PC-3 (cell line): ENCODE measurements around the gene EEIG2. TPM values are rescaled to one million over a fixed set of nuclear protein-coding genes. Genes with fewer than 3 reads are reported as not detected.

Experiments
- ATAC-seq: fragments of 200-7000 bp; cut with Tn5 transposase; 2 replicates; pipeline ENCODE4 v1.9.1; 2020; ENCODE audit warnings: mild to moderate bottlenecking, moderate library complexity
- BruUV-seq: library from RNA; stranded (reverse); fragments of 400-500 nt; replicated peaks from 2 replicates; lab custom pipeline; 2021; lab: Mats Ljungman, UMichigan
- CTCF ChIA-PET: fragments of 300-600 bp; sonication (Branson Sonifier 250); formaldehyde crosslinking; loops from one replicate; lab custom pipeline; 2022; ENCODE audit warnings: antibody characterized with exemption; lab: Charles Lee
- POLR2A ChIA-PET: fragments of 300-600 bp; sonication (Branson Sonifier 250); formaldehyde crosslinking; loops from one replicate; lab custom pipeline; 2022; ENCODE audit warnings: antibody characterized with exemption; ENCODE audit not compliant: unreplicated experiment; lab: Charles Lee
- DNase-seq: peaks from one replicate; pipeline ENCODE4 v3.0.0-alpha.2; 2015
- H2AFZ ChIP-seq: fragments of 300-600 bp; sonication (generic); 2 replicates; pipeline ENCODE4 v1.6.0; 2016; ENCODE audit warnings: antibody characterized with exemption, low read length
- H3F3A ChIP-seq: fragments of 300-600 bp; sonication (generic); one replicate; pipeline ENCODE4 v1.6.0; 2017; ENCODE audit warnings: antibody characterized with exemption, low read length, control low read depth, mild to moderate bottlenecking; ENCODE audit not compliant: unreplicated experiment
- H3K27ac ChIP-seq: fragments of 300-600 bp; sonication (generic); 2 replicates; pipeline ENCODE4 v1.5.1; 2016; ENCODE audit warnings: mild to moderate bottlenecking, low read length
- H3K27me3 ChIP-seq: fragments of 300-600 bp; sonication (generic); 2 replicates; pipeline ENCODE4 v1.6.1; 2016; ENCODE audit warnings: low read length, mixed read lengths
- H3K36me3 ChIP-seq: fragments of 300-600 bp; sonication (generic); 2 replicates; pipeline ENCODE4 v1.6.1; 2016; ENCODE audit warnings: low read depth, mixed run types, low read length, mixed read lengths
- H3K4me1 ChIP-seq: fragments of 300-600 bp; sonication (generic); 2 replicates; pipeline ENCODE4 v1.5.1; 2016; ENCODE audit warnings: low read length; ENCODE audit not compliant: insufficient read depth
- H3K4me2 ChIP-seq: fragments of 300-600 bp; sonication (generic); 2 replicates; pipeline ENCODE4 v1.6.0; 2016; ENCODE audit warnings: low read length
- H3K4me3 ChIP-seq: fragments of 300-600 bp; sonication (generic); 2 replicates; pipeline ENCODE4 v1.5.1; 2016; ENCODE audit warnings: mild to moderate bottlenecking, low read length, mixed read lengths
- H3K79me2 ChIP-seq: fragments of 300-600 bp; sonication (generic); 2 replicates; pipeline ENCODE4 v1.6.1; 2017; ENCODE audit warnings: low read length, mixed read lengths
- H3K9ac ChIP-seq: fragments of 300-600 bp; sonication (generic); 2 replicates; pipeline ENCODE4 v1.6.0; 2016; ENCODE audit warnings: mild to moderate bottlenecking, low read length
- H3K9me2 ChIP-seq: fragments of 300-600 bp; sonication (generic); replicated peaks from 2 replicates; pipeline ENCODE4 v1.6.1; 2016; ENCODE audit warnings: mixed run types, low read length, mixed read lengths
- H3K9me3 ChIP-seq: fragments of 300-600 bp; sonication (generic); 2 replicates; pipeline ENCODE4 v1.6.1; 2016; ENCODE audit warnings: low read length, mixed read lengths
- H4K20me1 ChIP-seq: fragments of 300-600 bp; sonication (generic); 2 replicates; pipeline ENCODE4 v1.6.1; 2016; ENCODE audit warnings: low read length, mixed read lengths
- CTCF ChIP-seq: fragments of 300-600 bp; sonication (generic); conservative IDR thresholded peaks from 2 replicates; pipeline ENCODE4 v1.5.1; 2017; ENCODE audit warnings: antibody characterized with exemption, low read depth, mild to moderate bottlenecking, low read length
- EZH2 ChIP-seq: fragments of 300-600 bp; sonication (generic); IDR thresholded peaks from one replicate; pipeline ENCODE4 v1.6.1; 2017; ENCODE audit warnings: antibody characterized with exemption, mild to moderate bottlenecking, low read length; ENCODE audit not compliant: unreplicated experiment
- EZH2phosphoT487 ChIP-seq: fragments of 300-600 bp; sonication (generic); IDR thresholded peaks from 2 replicates; pipeline ENCODE4 v1.6.1; 2018; ENCODE audit warnings: mild to moderate bottlenecking, antibody characterized with exemption, low read length, borderline replicate concordance
- intact Hi-C: fragments of 100-400 bp; cut with micrococcal nuclease; formaldehyde crosslinking; loops from 2 replicates; pipeline ENCODE4 v1.9.0; 2023
- total RNA-seq: library from RNA; depleted of rRNA; stranded (reverse); fragments of >200 nt; gene quantifications from 2 replicates; pipeline ENCODE4 v1.2.3, GENCODE V29; 2014; rRNA removed

Gene EEIG2
- total RNA-seq, 1 experiment from 2014 or later, result 6.2 TPM

- ATAC-seq, result no peak
- Histone ChIP-seq H3K9ac (no peak overlapping the region), H3F3A (no peaks in the 10 kb centered on the region), H3K36me3 (no peaks in the 10 kb centered on the region), H3K79me2 (no peaks in the 10 kb centered on the region), H3K4me3 (no peak overlapping the region), H3K4me1 (peaks cover 6% of the 10 kb centered on the region), H2AFZ (no peak overlapping the region), H3K4me2 (no peak overlapping the region), H4K20me1 (no peaks in the 10 kb centered on the region), H3K27me3 (no peaks in the 10 kb centered on the region), H3K27ac (no peak overlapping the region), H3K9me3 (no peaks in the 10 kb centered on the region), H3K9me2 (no peaks in the 10 kb centered on the region)
- intact Hi-C loops, result no loop called here
- ChIA-PET CTCF (no interaction called here), POLR2A (no interaction called here)
- DNase-seq, result no peak
- BruUV-seq, result no TSS peak
- no peak for TF ChIP-seq EZH2phosphoT487
- no peak for TF ChIP-seq EZH2
- TF ChIP-seq CTCF, result no peak
Observed at GRCh38 chr1:108609483-108610049, 49.7 kb downstream of the EEIG2 start.

Other genes starting within 250 kb of the EEIG2 start
- 0.07 TPM in 1 of 2 replicates, not detected in the other for gene NBPF6, start 109.8 kb upstream of the EEIG2 start, total RNA-seq
- 1.1 and 1.3 TPM in 2 replicates for gene HENMT1, start 101.0 kb downstream of the EEIG2 start, total RNA-seq
- gene PRPF38B, start 132.2 kb downstream of the EEIG2 start, total RNA-seq, result 20.2 and 21.9 TPM in 2 replicates
- gene FNDC7, start 152.8 kb downstream of the EEIG2 start, total RNA-seq, result 0.63 TPM in 1 of 2 replicates, not detected in the other
- 14.8 and 17.2 TPM in 2 replicates for gene STXBP3, start 186.6 kb downstream of the EEIG2 start, total RNA-seq